Osteoblast (primary cell): ENCODE measurements around the gene RSPH6A. TPM values are rescaled to one million over a fixed set of nuclear protein-coding genes. Genes with fewer than 3 reads are reported as not detected.
A peak's percentile ranks its signal among the peaks of the same experiment; 100 is the strongest.

Experiments
- DNase-seq: peaks from one replicate; pipeline ENCODE4 v3.0.0; 2011; ENCODE audit warnings: low spot score, mixed read lengths; ENCODE audit not compliant: insufficient read length; ENCODE audit errors: missing footprints
- H2AFZ ChIP-seq: 2 replicates; pipeline ENCODE4 v1.6.0; 2011; ENCODE audit warnings: mild to moderate bottlenecking, low read length
- H3K27ac ChIP-seq: 2 replicates; pipeline ENCODE4 v1.5.1; 2011; ENCODE audit warnings: mild to moderate bottlenecking, low read depth, low read length, moderate library complexity
- H3K27me3 ChIP-seq: 2 replicates; pipeline ENCODE4 v1.6.0; 2012; ENCODE audit warnings: mild to moderate bottlenecking, control low read depth, inconsistent platforms, low read length, moderate library complexity; ENCODE audit not compliant: insufficient read depth
- H3K36me3 ChIP-seq: 2 replicates; pipeline ENCODE4 v1.5.1; 2011; ENCODE audit warnings: mild to moderate bottlenecking, low read length, control low read depth, moderate library complexity; ENCODE audit not compliant: insufficient read depth
- H3K4me1 ChIP-seq: 2 replicates; pipeline ENCODE4 v1.5.1; 2011; ENCODE audit warnings: mild to moderate bottlenecking, low read length, control low read depth, moderate library complexity; ENCODE audit not compliant: insufficient read depth
- H3K4me2 ChIP-seq: 2 replicates; pipeline ENCODE4 v1.6.0; 2011; ENCODE audit warnings: mild to moderate bottlenecking, low read length; ENCODE audit not compliant: insufficient read depth
- H3K4me3 ChIP-seq: fragments of 200-600 bp; sonication (generic); 3 replicates; pipeline ENCODE4 v1.5.1; 2012; ENCODE audit warnings: mild to moderate bottlenecking, low read length, inconsistent platforms; ENCODE audit not compliant: insufficient read depth
- H3K79me2 ChIP-seq: 2 replicates; pipeline ENCODE4 v1.6.0; 2012; ENCODE audit warnings: mild to moderate bottlenecking, low read length, control low read depth, inconsistent platforms; ENCODE audit not compliant: insufficient read depth
- H3K9me3 ChIP-seq: 2 replicates; pipeline ENCODE4 v1.5.1; 2011; ENCODE audit warnings: low read depth, low read length, control low read depth
- H4K20me1 ChIP-seq: 2 replicates; pipeline ENCODE4 v1.6.0; 2012; ENCODE audit warnings: mild to moderate bottlenecking, low read length, control low read depth; ENCODE audit not compliant: insufficient read depth
- CTCF ChIP-seq: IDR thresholded peaks from 2 replicates; pipeline ENCODE4 v1.5.1; 2011; ENCODE audit warnings: mild to moderate bottlenecking, low read depth, low read length, moderate library complexity; ENCODE audit errors: extremely low read depth
- total RNA-seq: library from RNA; depleted of rRNA; stranded (reverse); fragments of >200 nt; gene quantifications from 2 replicates; pipeline ENCODE4 v1.2.3, GENCODE V29; 2012

RSPH6A gene
- total RNA-seq, 1 donor, result under 0.01 TPM

- H3K4me1 ChIP-seq, result peaks cover 23% of the 10 kb centered on the region
- H3K79me2 ChIP-seq, result peaks cover 8% of the 10 kb centered on the region
- H3K36me3 ChIP-seq, result peaks cover 34% of the 10 kb centered on the region
- peak overlapping the region; percentile 76 for H3K4me3 ChIP-seq
- DNase-seq, result peak; percentile 100
- H3K9me3 ChIP-seq, result no peaks in the 10 kb centered on the region
- no peak overlapping the region for H2AFZ ChIP-seq
- H3K27ac ChIP-seq, result peak overlapping the region; percentile 47
- H3K4me2 ChIP-seq, result peak overlapping the region; percentile 87
- H3K27me3 ChIP-seq, result no peaks in the 10 kb centered on the region
- H4K20me1 ChIP-seq, result peaks cover 11% of the 10 kb centered on the region
- TF ChIP-seq CTCF, result peak; percentile 77
Observed at GRCh38 chr19:45770192-45771101, 44.7 kb downstream of the RSPH6A start.

- no peaks in the 10 kb centered on the region for H3K9me3 ChIP-seq
Observed at GRCh38 chr19:45769821-45770191, 45.3 kb downstream of the RSPH6A start.

GRCh38 chr19:45768984-45769782, 45.9 kb downstream of the RSPH6A start, which contains the start of gene SIX5:
SIX5 (minus strand) TSS chr19:45769252; CDS start chr19:45768844, 408 bp downstream.
- peaks cover 26% of the 10 kb centered on the region for H3K36me3 ChIP-seq
- H3K4me1 ChIP-seq, result peaks cover 23% of the 10 kb centered on the region
- no peaks in the 10 kb centered on the region for H3K9me3 ChIP-seq
- H2AFZ ChIP-seq, result peak within 1 kb of the TSS; percentile 18
- H4K20me1 ChIP-seq, result peaks cover 11% of the 10 kb centered on the region
- H3K27me3 ChIP-seq, result no peaks in the 10 kb centered on the region
- H3K4me2 ChIP-seq, result peak within 1 kb of the TSS; percentile 96
- peak; percentile 100 for DNase-seq
- TF ChIP-seq CTCF, result no peak
- peak within 1 kb of the TSS; percentile 76 for H3K4me3 ChIP-seq
- H3K27ac ChIP-seq, result peak within 1 kb of the TSS; percentile 79
- H3K79me2 ChIP-seq, result peaks cover 8% of the 10 kb centered on the region

More at GRCh38 chr19:45769821-45770191, 45.3 kb downstream of the RSPH6A start:
- TF ChIP-seq CTCF, result no peak
- Histone ChIP-seq H3K27me3 (no peaks in the 10 kb centered on the region), H3K36me3 (peaks cover 31% of the 10 kb centered on the region), H3K4me3 (peak overlapping the region; percentile 76), H3K79me2 (peaks cover 8% of the 10 kb centered on the region), H3K4me2 (peak overlapping the region; percentile 87), H3K27ac (peak overlapping the region; percentile 69), H4K20me1 (peaks cover 11% of the 10 kb centered on the region), H2AFZ (no peak overlapping the region), H3K4me1 (peaks cover 23% of the 10 kb centered on the region)
- no peak for DNase-seq
